ENCODE results near the gene GGA1. TPM values are rescaled to one million over a fixed set of nuclear protein-coding genes. Genes with fewer than 3 reads are reported as not detected.
"Not testable (repeated sequence)": the region's sequence is repeated elsewhere in the genome, so short reads cannot be mapped to it uniquely, and the experiment has no call there.

GGA1 gene
- total RNA-seq, 4 donors from 2014 or later = 28.7 to 50.7 (median 33.9) TPM

DNA sequence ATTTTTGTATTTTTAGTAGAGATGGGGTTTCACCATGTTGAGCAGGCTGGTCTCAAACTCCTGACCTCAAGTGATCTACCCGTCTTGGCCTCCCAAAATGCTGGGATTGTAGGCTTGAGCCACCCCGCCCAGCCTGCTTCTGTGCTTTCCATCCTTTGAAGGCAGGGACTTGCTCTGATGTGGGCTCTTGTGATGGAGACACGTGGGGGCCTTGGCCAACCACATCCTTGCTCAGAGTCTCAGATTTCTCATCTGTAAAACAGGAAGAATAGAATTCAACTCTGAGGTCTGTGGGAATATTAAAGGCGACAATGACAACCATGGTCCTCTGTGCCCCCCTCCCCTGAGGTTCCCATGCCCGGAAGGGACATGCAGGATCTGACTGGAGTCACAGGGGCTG lies 3.8 kb upstream of the GGA1 start:
- DNase-seq (ENCODE audit: low spot score) = no peak
- no peak for ATAC-seq (ENCODE audit: low FRiP score)
- TF ChIP-seq, protein P1, sequence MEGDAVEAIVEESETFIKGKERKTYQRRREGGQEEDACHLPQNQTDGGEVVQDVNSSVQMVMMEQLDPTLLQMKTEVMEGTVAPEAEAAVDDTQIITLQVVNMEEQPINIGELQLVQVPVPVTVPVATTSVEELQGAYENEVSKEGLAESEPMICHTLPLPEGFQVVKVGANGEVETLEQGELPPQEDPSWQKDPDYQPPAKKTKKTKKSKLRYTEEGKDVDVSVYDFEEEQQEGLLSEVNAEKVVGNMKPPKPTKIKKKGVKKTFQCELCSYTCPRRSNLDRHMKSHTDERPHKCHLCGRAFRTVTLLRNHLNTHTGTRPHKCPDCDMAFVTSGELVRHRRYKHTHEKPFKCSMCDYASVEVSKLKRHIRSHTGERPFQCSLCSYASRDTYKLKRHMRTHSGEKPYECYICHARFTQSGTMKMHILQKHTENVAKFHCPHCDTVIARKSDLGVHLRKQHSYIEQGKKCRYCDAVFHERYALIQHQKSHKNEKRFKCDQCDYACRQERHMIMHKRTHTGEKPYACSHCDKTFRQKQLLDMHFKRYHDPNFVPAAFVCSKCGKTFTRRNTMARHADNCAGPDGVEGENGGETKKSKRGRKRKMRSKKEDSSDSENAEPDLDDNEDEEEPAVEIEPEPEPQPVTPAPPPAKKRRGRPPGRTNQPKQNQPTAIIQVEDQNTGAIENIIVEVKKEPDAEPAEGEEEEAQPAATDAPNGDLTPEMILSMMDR (IDR thresholded peaks at IDR 0.05) = no peak

DNA sequence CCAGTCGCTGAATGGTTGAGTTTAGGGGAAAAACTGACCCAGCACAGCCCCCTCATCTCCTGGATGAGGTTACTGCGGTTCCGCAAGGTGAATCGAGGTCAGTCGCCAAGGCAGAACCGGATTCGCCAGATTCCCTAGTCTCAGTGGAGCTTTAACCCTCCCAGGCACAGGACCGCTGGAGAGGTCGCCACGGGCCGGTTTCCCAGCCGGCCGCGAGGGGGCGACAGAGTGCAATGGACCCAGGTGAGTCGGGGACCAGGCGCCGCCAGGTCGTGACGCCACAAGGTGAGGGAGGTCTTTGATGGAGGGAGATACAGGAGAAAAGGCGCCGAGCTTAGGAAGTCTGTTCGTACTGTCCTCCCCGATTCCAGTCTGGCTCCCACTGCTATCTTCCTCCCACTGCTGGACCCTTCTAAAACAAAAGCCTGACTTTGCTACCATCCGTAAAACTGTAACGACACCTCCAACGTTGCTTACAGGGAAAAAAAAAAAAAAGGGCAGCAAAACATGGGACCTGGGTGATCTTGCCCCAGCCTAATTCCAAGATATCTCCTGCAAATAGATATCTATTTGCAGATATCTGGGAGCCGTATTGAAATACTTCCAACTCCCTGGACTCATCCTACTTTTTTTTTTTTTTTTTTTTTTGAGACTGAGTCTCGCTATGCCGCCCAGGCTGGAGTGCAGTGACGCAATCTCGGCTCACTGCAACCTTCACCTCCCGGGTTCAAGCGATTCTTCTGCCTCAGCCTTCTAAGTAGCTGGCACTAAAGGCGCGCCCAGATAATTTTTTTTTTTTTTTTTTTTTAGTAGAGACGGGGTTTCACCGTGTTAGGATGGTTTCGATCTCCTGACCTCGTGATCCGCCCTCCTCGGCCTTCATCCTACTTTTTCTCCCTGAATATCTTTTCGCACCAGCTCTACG lies 1.4 kb upstream of the GGA1 start:
- peak; percentile 86 for DNase-seq (ENCODE audit: low spot score)
- peak; percentile 22 for ATAC-seq (ENCODE audit: low FRiP score)

DNA sequence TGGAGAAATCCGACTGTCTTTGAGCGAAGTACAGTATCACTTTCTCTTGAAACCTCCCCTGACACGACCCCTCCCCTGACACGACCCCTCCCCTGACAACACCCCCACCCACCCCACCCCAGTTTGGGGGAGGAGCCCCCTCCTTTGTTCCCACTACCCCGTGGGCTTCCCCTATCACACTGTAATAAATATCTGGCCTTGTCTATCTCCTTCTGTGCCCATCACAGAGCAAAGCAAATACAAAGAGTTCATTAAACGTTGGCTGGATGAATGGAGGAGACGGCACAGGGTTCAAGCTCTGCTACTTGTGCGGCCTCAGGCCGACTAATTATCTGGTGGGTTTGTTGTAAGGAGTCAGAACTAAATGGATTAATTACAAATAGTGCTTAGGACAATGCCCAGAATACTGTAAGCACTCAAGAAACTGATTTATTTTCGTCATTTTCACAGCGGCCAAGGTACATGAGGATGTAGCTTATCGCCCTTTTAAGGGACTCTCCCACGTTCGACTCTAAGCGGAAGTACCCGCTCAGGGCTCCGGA lies 628 bp upstream of the GGA1 start:
- ATAC-seq (ENCODE audit: low FRiP score) = no peak
- DNase-seq (ENCODE audit: low spot score) = no peak
- TF ChIP-seq, protein P1 (IDR thresholded peaks at IDR 0.05) = no peak

More for the DNA sequence above, 1.4 kb upstream of the GGA1 start:
- TF ChIP-seq, protein P1 (IDR thresholded peaks at IDR 0.05) = peak in 2 of 3 donors; percentile 45 to 79

DNA sequence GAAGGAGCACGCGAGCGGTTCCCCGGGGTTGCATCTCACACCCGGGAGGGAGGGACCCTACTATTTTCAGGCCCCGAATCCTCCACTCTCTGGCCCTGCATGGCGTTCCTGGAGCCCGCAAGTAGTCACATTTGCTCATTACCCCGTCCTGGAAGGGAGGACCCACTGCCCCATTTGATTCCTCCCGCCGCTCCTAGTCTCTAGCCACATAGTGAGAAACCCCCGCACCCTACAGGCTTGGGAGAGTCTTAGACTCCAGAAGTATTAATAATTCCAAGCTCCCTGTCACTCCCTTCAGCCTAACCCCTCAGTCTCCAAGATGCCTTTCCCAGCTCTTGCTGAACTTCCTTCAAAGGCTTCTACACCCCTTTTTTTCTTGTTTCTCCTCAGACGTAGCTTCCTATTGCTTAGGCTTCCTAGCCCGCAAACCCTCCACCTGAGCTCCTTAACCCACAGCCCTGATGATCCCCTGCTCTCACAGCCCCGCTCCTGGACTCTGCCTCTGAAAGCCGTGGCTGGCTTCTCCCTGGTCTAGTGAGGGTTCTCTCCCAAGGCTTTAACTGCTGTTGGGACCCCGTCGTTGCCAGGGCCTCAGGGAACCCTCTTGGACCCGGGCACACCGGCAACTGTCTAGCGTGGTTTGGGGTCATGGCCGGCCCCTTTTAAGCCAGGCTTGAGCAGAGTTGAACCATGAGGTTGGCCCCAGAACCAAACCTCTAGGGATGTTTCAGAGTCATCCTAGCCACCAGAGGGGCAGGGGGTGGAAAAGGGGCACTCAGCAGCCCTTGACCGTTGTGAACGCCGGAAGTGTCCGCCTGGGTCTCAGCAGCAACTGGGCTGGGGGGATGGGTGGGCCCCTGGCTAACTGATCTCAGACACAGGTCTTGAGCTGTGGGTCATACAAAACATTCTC lies 862 bp downstream of the GGA1 start:
- ATAC-seq (ENCODE audit: low FRiP score) = no peak
- DNase-seq (ENCODE audit: low spot score) = no peak
- TF ChIP-seq, protein P1 (IDR thresholded peaks at IDR 0.05) = no peak

DNA sequence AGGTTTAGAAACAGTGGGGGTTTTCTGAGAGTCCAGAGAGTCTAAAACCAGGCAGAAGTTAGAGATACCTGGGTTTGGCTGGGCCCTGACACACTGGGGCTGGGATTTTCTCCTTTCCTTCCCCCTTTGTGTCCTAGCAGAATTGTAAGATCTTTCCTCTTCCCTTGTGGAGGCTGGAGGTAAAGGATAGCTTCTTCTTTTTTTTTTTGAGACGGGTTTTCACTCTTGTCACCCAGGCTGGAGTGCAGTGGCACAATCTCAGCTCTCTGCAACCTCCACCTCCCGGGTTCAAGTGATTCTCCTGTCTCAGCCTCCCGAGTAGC lies 1.5 kb downstream of the GGA1 start:
- not testable (repeated sequence) for ATAC-seq (ENCODE audit: low FRiP score); DNase-seq (ENCODE audit: low spot score)

DNA sequence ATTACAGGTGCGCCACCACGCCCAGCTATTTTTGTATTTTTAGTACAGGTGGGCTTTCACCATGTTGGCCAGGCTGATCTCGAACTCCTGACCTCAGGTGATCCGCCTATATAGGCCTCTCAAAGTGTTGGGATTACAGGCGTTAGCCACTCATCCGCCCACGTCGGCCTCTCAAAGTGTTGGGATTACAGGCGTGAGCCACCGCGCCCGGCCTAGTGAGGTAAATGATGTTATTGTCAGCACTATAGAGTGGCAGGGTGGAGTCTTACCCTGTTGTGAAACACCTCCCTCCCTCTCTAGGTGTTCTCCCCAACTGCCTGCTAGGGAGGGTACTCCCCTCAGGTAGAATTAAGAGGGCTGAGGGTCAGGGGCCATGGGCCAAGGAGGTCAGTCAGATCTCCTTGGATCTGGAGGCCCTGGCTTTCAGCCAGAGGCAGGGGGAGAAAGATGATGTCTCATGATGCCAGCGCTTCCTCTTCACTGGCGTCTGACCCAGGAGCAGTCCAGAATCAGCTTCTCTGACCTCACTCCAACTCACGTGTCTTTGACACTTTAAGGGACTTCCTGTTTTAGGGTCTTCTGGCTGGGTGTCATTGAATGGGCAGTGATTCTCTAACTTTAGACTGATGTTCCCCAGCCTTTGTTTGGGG lies 2.0 kb downstream of the GGA1 start:
- TF ChIP-seq, protein P1 (IDR thresholded peaks at IDR 0.05) = no peak
- ATAC-seq (ENCODE audit: low FRiP score) = no peak
- no peak for DNase-seq (ENCODE audit: low spot score)

DNA sequence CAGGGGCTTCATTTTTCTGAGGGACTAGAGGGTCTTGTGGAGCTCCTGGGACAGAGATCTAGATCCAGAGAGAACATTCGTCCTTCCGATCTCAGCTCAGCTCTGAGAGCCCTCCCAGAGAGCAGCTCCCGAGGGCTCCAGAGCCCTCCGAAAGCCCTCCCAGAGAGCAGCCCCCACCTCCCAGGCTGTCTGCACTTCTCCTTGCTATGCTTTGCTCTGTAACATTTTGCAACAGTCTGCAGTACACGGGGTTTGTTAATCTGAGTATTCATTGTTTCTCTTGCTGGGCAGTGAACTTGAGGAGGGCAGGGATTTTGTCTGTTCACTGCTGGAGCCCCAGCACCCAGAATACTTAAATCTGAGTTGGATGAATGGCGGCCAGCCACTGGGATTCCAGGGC lies 2.6 kb downstream of the GGA1 start:
- DNase-seq (ENCODE audit: low spot score) (no peak), ATAC-seq (ENCODE audit: low FRiP score) (no peak)
- TF ChIP-seq, protein P1 (IDR thresholded peaks at IDR 0.05) = no peak
